HEK293 (cell line): ENCODE data around the gene COQ8A.
A peak's percentile ranks its signal among the peaks of the same experiment; 100 is the strongest.

ENCODE experiments used
- CTCF ChIA-PET: fragments of 350-600 bp; formaldehyde crosslinking; extraction: SDS; loops from one replicate; lab custom pipeline; 2021; ENCODE audit warnings: antibody characterized with exemption; lab: Yijun Ruan, JAX
- POLR2A ChIA-PET: fragments of 300-600 bp; formaldehyde crosslinking; extraction: SDS; loops from one replicate; lab custom pipeline; 2020; ENCODE audit warnings: antibody characterized with exemption, inconsistent platforms; lab: Yijun Ruan, JAX
- H3K27ac ChIP-seq: fragments of 200-500 bp; sonication (Bioruptor generic); 2 replicates; pipeline ENCODE4 v1.5.1; 2014; ENCODE audit warnings: low read depth, low read length, control low read depth, inconsistent platforms; ENCODE audit errors: extremely low read depth
- H3K36me3 ChIP-seq, 2 experiments: fragments of 200-500 bp in 1 of 2; sonication (Bioruptor generic) in 1 of 2; 1 replicate in 1 of 2; 2 replicates in 1 of 2; pipeline ENCODE4 v1.5.1; 2014 to 2017; ENCODE audit warnings: inconsistent platforms in 2 of 2, low read length in 2 of 2; ENCODE audit not compliant: control insufficient read depth in 2 of 2, insufficient read depth in 1 of 2
- H3K4me1 ChIP-seq: fragments of 200-500 bp; sonication (Bioruptor generic); 2 replicates; pipeline ENCODE4 v1.5.1; 2014; ENCODE audit warnings: mild to moderate bottlenecking, low read length, inconsistent platforms; ENCODE audit not compliant: control insufficient read depth, insufficient read depth
- H3K4me3 ChIP-seq: 2 replicates; pipeline ENCODE4 v1.5.1; 2011; ENCODE audit warnings: low read depth, mild to moderate bottlenecking, control low read depth, low read length, moderate library complexity
- H3K9me3 ChIP-seq: fragments of 200-500 bp; sonication (Bioruptor generic); 2 replicates; pipeline ENCODE4 v1.5.1; 2014; ENCODE audit warnings: low read depth, low read length, inconsistent platforms; ENCODE audit not compliant: control insufficient read depth, insufficient read depth
- EGR2 ChIP-seq: fragments of 450-650 bp; formaldehyde crosslinking; IDR thresholded peaks from 2 replicates; pipeline ENCODE4 v1.5.1; 2016; ENCODE audit warnings: low read depth, missing biosample characterization, missing genetic modification characterization
- HOXA7 ChIP-seq: sonication (generic); formaldehyde crosslinking; IDR thresholded peaks from 2 replicates; pipeline ENCODE4 v1.8.1; 2022; ENCODE audit warnings: missing genetic modification reagents, borderline replicate concordance
- IKZF3 ChIP-seq: fragments of 450-650 bp; IDR thresholded peaks from 2 replicates; pipeline ENCODE4 v1.5.0; 2018; ENCODE audit warnings: missing biosample characterization, mild to moderate bottlenecking, missing genetic modification characterization, moderate library complexity
- KLF10 ChIP-seq: fragments of 450-650 bp; IDR thresholded peaks from 2 replicates; pipeline ENCODE4 v1.5.1; 2018; ENCODE audit warnings: missing biosample characterization, mild to moderate bottlenecking, missing genetic modification characterization
- KLF8 ChIP-seq: fragments of 450-650 bp; formaldehyde crosslinking; IDR thresholded peaks from 2 replicates; pipeline ENCODE4 v1.5.1; 2016; ENCODE audit warnings: missing biosample characterization, missing genetic modification characterization
- KLF9 ChIP-seq: fragments of 450-650 bp; formaldehyde crosslinking; IDR thresholded peaks from 2 replicates; pipeline ENCODE4 v1.5.1; 2016; ENCODE audit warnings: missing biosample characterization, missing genetic modification characterization, low read depth
- OSR2 ChIP-seq: fragments of 450-650 bp; formaldehyde crosslinking; IDR thresholded peaks from 2 replicates; pipeline ENCODE4 v1.5.1; 2016; ENCODE audit warnings: missing biosample characterization, missing genetic modification characterization
- SALL2 ChIP-seq: fragments of 450-650 bp; formaldehyde crosslinking; IDR thresholded peaks from 2 replicates; pipeline ENCODE4 v1.5.0; 2017; ENCODE audit warnings: missing biosample characterization, mild to moderate bottlenecking, missing genetic modification characterization, borderline replicate concordance
- ZBTB7A ChIP-seq: fragments of 450-650 bp; formaldehyde crosslinking; IDR thresholded peaks from 2 replicates; pipeline ENCODE4 v1.5.1; 2016; ENCODE audit warnings: low read depth, missing biosample characterization, missing genetic modification characterization
- ZEB2 ChIP-seq: fragments of 450-650 bp; formaldehyde crosslinking; IDR thresholded peaks from 2 replicates; pipeline ENCODE4 v1.5.1; 2016; ENCODE audit warnings: missing biosample characterization, missing genetic modification characterization
- ZFHX2 ChIP-seq: fragments of 450-650 bp; formaldehyde crosslinking; conservative IDR thresholded peaks from 2 replicates; pipeline ENCODE4 v1.5.1; 2016; ENCODE audit warnings: missing biosample characterization, missing genetic modification characterization
- ZNF146 ChIP-seq: fragments of 450-650 bp; formaldehyde crosslinking; IDR thresholded peaks from 2 replicates; pipeline ENCODE4 v1.5.1; 2016; ENCODE audit warnings: missing biosample characterization, missing genetic modification characterization
- ZNF157 ChIP-seq: fragments of 450-650 bp; formaldehyde crosslinking; IDR thresholded peaks from 2 replicates; pipeline ENCODE4 v1.5.1; 2016; ENCODE audit warnings: missing biosample characterization, missing genetic modification characterization
- ZNF169 ChIP-seq: fragments of 450-650 bp; formaldehyde crosslinking; IDR thresholded peaks from 2 replicates; pipeline ENCODE4 v1.5.1; 2016; ENCODE audit warnings: missing biosample characterization, missing genetic modification characterization
- ZNF221 ChIP-seq: fragments of 450-650 bp; formaldehyde crosslinking; IDR thresholded peaks from 2 replicates; pipeline ENCODE4 v1.5.1; 2017; ENCODE audit warnings: missing biosample characterization, missing genetic modification characterization, borderline replicate concordance
- ZNF239 ChIP-seq: fragments of 450-650 bp; formaldehyde crosslinking; IDR thresholded peaks from 2 replicates; pipeline ENCODE4 v1.5.1; 2016; ENCODE audit warnings: missing biosample characterization, missing genetic modification characterization
- ZNF311 ChIP-seq: fragments of 450-650 bp; formaldehyde crosslinking; IDR thresholded peaks from 2 replicates; pipeline ENCODE4 v1.5.1; 2017; ENCODE audit warnings: missing biosample characterization, missing genetic modification characterization, borderline replicate concordance
- ZNF362 ChIP-seq: fragments of 450-650 bp; formaldehyde crosslinking; IDR thresholded peaks from 2 replicates; pipeline ENCODE4 v1.5.1; 2016; ENCODE audit warnings: missing biosample characterization, missing genetic modification characterization
- ZNF488 ChIP-seq: fragments of 450-650 bp; formaldehyde crosslinking; IDR thresholded peaks from 2 replicates; pipeline ENCODE4 v1.5.1; 2016; ENCODE audit warnings: missing biosample characterization, missing genetic modification characterization
- ZNF510 ChIP-seq: fragments of 450-650 bp; formaldehyde crosslinking; IDR thresholded peaks from 2 replicates; pipeline ENCODE4 v1.5.1; 2018; ENCODE audit warnings: mild to moderate bottlenecking, missing genetic modification characterization, missing biosample characterization; ENCODE audit not compliant: insufficient replicate concordance
- ZNF521 ChIP-seq: fragments of 450-650 bp; formaldehyde crosslinking; IDR thresholded peaks from 2 replicates; pipeline ENCODE4 v1.5.1; 2017; ENCODE audit warnings: missing biosample characterization, mild to moderate bottlenecking, missing genetic modification characterization
- ZNF670 ChIP-seq: fragments of 450-650 bp; formaldehyde crosslinking; IDR thresholded peaks from 2 replicates; pipeline ENCODE4 v1.5.1; 2016; ENCODE audit warnings: missing biosample characterization, missing genetic modification characterization, low read depth
- ZNF791 ChIP-seq: fragments of 450-650 bp; formaldehyde crosslinking; IDR thresholded peaks from 2 replicates; pipeline ENCODE4 v1.5.1; 2016; ENCODE audit warnings: missing biosample characterization, missing genetic modification characterization
- ZNF843 ChIP-seq: fragments of 450-650 bp; formaldehyde crosslinking; IDR thresholded peaks from 2 replicates; pipeline ENCODE4 v1.5.1; 2016; ENCODE audit warnings: missing biosample characterization, missing genetic modification characterization
- ZSCAN23 ChIP-seq: fragments of 450-650 bp; formaldehyde crosslinking; IDR thresholded peaks from 2 replicates; pipeline ENCODE4 v1.5.1; 2016; ENCODE audit warnings: missing biosample characterization, missing genetic modification characterization
- TF ChIP-seq, protein P1 (sequence below): fragments of 450-650 bp; formaldehyde crosslinking; IDR thresholded peaks from 2 replicates; pipeline ENCODE4 v1.5.1; 2016; ENCODE audit warnings: missing biosample characterization, missing genetic modification characterization
- TF ChIP-seq, protein P2 (sequence below): fragments of 450-650 bp; formaldehyde crosslinking; IDR thresholded peaks from 2 replicates; pipeline ENCODE4 v1.5.1; 2017; ENCODE audit warnings: missing biosample characterization, missing genetic modification characterization
- TF ChIP-seq, protein P3 (sequence below): fragments of 450-650 bp; formaldehyde crosslinking; IDR thresholded peaks from 2 replicates; pipeline ENCODE4 v1.5.1; 2017; ENCODE audit warnings: missing biosample characterization, missing genetic modification characterization

COQ8A gene

DNA sequence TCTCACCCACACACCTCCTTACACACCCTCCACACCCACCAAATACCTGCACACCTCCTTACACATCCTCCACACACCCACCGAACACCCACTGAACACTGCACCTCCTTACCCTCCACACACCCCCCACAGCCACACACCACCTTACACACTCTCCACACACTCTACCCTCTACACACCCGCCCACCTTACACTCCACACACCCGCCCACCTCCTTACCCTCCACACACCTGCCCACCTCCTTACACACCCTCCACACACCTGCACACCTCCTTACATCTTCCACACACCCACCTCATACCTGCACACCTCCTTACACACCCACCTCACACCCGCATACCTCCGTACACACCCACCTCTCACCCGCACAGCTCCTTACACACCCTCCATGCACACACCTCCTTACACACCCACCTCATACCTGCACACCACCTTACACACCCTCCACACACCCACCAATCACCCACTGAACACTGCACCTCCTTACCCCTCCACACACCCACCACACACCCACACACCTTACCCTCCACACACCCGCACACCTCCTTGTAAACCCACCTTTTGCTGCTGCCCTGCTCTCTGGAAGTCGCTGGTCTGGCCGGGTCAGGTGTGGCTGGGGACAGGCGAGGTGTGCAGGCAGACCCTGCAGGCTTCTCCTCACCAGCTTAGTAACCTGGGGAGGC lies 38.5 kb downstream of the COQ8A start:
- Histone ChIP-seq H3K27ac (no peak overlapping the region), H3K9me3 (no peaks in the 10 kb centered on the region), H3K4me3 (no peak overlapping the region), H3K4me1 (no peaks in the 10 kb centered on the region), H3K36me3 (peaks cover 12 to 28% of the 10 kb centered on the region in 2 experiments; a peak in 2 of 3 replicates)
- CTCF ChIA-PET: no interaction called here
- POLR2A ChIA-PET: interaction anchor here (1.0 kb wide), 1 partner anchor 38 kb away, joined by 4 read pairs; the partner anchor contains the start of gene COQ8A
- TF ChIP-seq ZFHX2 (tag by site-specific recombination) (peak; percentile 99), ZNF521 (0 out of 2 replicates have a peak, but pooled peaks have one; percentile 42), KLF10 (tag by site-specific recombination) (0 out of 2 replicates have a peak, but pooled peaks have one; percentile 13), KLF9 (tag by site-specific recombination) (peak; percentile 78), KLF8 (tag by site-specific recombination) (peak; percentile 94), EGR2 (tag by site-specific recombination) (peak; percentile 99), ZNF843 (tag by site-specific recombination) (0 out of 2 replicates have a peak, but pooled peaks have one; percentile 25), OSR2 (tag by site-specific recombination) (no peak), ZSCAN23 (tag by site-specific recombination) (no peak), ZNF169 (tag by site-specific recombination) (0 out of 2 replicates have a peak, but pooled peaks have one; percentile 26), ZEB2 (tag by site-specific recombination) (peak; percentile 52), HOXA7 (CRISPR knock-in tag) (no peak), IKZF3 (tag by site-specific recombination) (no peak), ZNF791 (no peak), ZNF239 (tag by site-specific recombination) (peak; percentile 33; the same call in 1 of the 2 replicates), ZNF670 (tag by site-specific recombination) (0 out of 2 replicates have a peak, but pooled peaks have one; percentile 28)

GRCh38 chr1:226979115-226979516 lies 39.0 kb downstream of the COQ8A start:
- H3K4me1 ChIP-seq: no peaks in the 10 kb centered on the region
- no peaks in the 10 kb centered on the region for H3K9me3 ChIP-seq
- H3K36me3 ChIP-seq: peaks cover 12 to 30% of the 10 kb centered on the region in 2 experiments; a peak in 2 of 3 replicates
- ChIA-PET CTCF (no interaction called here), POLR2A (interaction anchor here (1.0 kb wide), 1 partner anchor 39 kb away, joined by 4 read pairs; the partner anchor contains the start of gene COQ8A)
- no peak overlapping the region for H3K4me3 ChIP-seq
- H3K27ac ChIP-seq: no peak overlapping the region
- no peak for TF ChIP-seq ZNF157 (tag by site-specific recombination)
- no peak for TF ChIP-seq KLF8 (tag by site-specific recombination)
- no peak for TF ChIP-seq ZNF510 (tag by site-specific recombination)
- TF ChIP-seq ZNF221: no peak
- no peak for TF ChIP-seq ZNF488 (tag by site-specific recombination)
- TF ChIP-seq, protein P1, sequence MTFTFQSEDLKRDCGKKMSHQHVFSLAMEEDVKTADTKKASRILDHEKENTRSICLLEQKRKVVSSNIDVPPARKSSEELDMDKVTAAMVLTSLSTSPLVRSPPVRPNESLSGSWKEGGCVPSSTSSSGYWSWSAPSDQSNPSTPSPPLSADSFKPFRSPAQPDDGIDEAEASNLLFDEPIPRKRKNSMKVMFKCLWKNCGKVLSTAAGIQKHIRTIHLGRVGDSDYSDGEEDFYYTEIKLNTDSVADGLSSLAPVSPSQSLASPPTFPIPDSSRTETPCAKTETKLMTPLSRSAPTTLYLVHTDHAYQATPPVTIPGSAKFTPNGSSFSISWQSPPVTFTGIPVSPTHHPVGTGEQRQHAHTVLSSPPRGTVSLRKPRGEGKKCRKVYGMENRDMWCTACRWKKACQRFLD (tag by site-specific recombination): no peak
- TF ChIP-seq ZNF362 (tag by site-specific recombination): no peak
- no peak for TF ChIP-seq ZNF146 (tag by site-specific recombination)
- TF ChIP-seq KLF10 (tag by site-specific recombination): no peak
- TF ChIP-seq ZBTB7A (tag by site-specific recombination): no peak
- TF ChIP-seq ZNF311: no peak
- TF ChIP-seq SALL2: no peak
- TF ChIP-seq, protein P2, sequence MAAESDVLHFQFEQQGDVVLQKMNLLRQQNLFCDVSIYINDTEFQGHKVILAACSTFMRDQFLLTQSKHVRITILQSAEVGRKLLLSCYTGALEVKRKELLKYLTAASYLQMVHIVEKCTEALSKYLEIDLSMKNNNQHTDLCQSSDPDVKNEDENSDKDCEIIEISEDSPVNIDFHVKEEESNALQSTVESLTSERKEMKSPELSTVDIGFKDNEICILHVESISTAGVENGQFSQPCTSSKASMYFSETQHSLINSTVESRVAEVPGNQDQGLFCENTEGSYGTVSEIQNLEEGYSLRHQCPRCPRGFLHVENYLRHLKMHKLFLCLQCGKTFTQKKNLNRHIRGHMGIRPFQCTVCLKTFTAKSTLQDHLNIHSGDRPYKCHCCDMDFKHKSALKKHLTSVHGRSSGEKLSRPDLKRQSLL (tag by site-specific recombination): no peak
- TF ChIP-seq, protein P3, sequence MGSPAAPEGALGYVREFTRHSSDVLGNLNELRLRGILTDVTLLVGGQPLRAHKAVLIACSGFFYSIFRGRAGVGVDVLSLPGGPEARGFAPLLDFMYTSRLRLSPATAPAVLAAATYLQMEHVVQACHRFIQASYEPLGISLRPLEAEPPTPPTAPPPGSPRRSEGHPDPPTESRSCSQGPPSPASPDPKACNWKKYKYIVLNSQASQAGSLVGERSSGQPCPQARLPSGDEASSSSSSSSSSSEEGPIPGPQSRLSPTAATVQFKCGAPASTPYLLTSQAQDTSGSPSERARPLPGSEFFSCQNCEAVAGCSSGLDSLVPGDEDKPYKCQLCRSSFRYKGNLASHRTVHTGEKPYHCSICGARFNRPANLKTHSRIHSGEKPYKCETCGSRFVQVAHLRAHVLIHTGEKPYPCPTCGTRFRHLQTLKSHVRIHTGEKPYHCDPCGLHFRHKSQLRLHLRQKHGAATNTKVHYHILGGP (tag by site-specific recombination): no peak
